ENCODE measurements around the gene S100A7A. TPM values are rescaled to one million over a fixed set of nuclear protein-coding genes. Genes with fewer than 3 reads are reported as not detected.

The S100A7A gene
- polyA plus RNA-seq, 1 donor from 2014 or later = not detected

DNA sequence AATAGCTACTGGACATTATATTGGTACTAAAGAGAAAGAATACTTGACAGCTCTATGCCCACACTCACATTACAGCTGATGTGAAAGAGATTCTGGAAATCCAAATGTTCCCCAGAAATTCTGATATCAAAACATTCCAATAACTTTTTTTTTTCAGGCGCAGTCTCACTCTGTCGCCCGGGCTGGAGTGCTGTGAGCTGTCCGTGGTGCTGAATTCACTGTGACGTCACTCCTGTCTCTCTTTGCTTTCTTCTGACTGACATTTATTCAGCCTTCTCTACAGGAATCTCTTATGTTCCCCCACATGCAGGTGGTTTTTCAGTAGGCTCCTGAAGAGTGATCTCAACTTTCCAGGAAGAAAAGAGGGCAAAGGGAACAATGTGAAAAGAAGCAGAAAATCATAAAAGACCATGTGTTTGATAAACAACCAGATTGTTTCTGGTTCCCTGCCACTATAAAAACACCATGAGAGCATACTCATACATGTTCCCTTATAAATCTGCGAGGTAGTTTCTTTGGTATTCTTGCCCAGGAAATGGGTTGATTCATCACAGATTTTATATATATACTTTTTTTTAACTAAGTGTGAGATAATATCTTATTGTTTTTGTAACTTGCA lies 6.2 kb downstream of the S100A7A start:
- Histone ChIP-seq H3F3A (ENCODE audit: insufficient read depth, low read length, poor library complexity, severe bottlenecking) (no peaks in the 10 kb centered on the region), H2AFZ (ENCODE audit: low read depth, low read length) (no peak overlapping the region), H4K20me1 (ENCODE audit: insufficient read depth) (no peaks in the 10 kb centered on the region), H3K27me3 (ENCODE audit: insufficient read depth, low read depth, low read length) (peaks cover 17% of the 10 kb centered on the region), H3K9me2 (ENCODE audit: insufficient read depth, low read length) (no peaks in the 10 kb centered on the region), H3K4me2 (ENCODE audit: low read length) (no peak overlapping the region), H3K9ac (ENCODE audit: low read length) (no peak overlapping the region), H3K4me3 (ENCODE audit: low read length) (no peak overlapping the region), H3K27ac (ENCODE audit: low read length) (no peak overlapping the region), H3K36me3 (ENCODE audit: insufficient read depth, low read length) (no peaks in the 10 kb centered on the region), H3K79me2 (replicated peaks; ENCODE audit: insufficient read depth, low read length) (no peaks in the 10 kb centered on the region), H3K9me3 (ENCODE audit: low read length) (no peaks in the 10 kb centered on the region)
- no peak for TF ChIP-seq SMC3 (conservative IDR thresholded peaks at IDR 0.05; ENCODE audit: poor library complexity)
- TF ChIP-seq, protein P1, sequence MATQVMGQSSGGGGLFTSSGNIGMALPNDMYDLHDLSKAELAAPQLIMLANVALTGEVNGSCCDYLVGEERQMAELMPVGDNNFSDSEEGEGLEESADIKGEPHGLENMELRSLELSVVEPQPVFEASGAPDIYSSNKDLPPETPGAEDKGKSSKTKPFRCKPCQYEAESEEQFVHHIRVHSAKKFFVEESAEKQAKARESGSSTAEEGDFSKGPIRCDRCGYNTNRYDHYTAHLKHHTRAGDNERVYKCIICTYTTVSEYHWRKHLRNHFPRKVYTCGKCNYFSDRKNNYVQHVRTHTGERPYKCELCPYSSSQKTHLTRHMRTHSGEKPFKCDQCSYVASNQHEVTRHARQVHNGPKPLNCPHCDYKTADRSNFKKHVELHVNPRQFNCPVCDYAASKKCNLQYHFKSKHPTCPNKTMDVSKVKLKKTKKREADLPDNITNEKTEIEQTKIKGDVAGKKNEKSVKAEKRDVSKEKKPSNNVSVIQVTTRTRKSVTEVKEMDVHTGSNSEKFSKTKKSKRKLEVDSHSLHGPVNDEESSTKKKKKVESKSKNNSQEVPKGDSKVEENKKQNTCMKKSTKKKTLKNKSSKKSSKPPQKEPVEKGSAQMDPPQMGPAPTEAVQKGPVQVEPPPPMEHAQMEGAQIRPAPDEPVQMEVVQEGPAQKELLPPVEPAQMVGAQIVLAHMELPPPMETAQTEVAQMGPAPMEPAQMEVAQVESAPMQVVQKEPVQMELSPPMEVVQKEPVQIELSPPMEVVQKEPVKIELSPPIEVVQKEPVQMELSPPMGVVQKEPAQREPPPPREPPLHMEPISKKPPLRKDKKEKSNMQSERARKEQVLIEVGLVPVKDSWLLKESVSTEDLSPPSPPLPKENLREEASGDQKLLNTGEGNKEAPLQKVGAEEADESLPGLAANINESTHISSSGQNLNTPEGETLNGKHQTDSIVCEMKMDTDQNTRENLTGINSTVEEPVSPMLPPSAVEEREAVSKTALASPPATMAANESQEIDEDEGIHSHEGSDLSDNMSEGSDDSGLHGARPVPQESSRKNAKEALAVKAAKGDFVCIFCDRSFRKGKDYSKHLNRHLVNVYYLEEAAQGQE (IDR thresholded peaks at IDR 0.05; ENCODE audit: borderline replicate concordance) = peak; percentile 92

DNA sequence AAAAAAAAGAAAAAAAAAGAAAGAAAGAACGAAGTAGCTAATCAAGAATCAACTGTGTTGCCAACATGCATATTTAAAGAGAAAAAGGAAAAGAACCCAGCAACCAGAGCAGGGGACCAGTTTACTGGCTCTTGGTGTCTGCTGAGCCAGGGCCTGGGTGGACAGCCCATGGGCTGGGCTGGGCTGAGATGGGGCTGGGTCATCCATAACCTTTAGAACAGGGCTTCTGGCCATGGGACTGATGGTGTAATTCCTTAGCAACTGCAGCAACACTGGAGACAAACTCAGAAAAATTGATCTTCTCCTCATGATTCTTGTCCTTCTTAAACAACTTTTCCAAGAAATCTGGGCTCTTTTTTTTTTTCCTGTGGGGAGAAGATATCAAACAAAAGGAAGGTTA lies 10.5 kb downstream of the S100A7A start:
- H3K27ac ChIP-seq (ENCODE audit: low read length) = no peak overlapping the region
- no peaks in the 10 kb centered on the region for H3K9me2 ChIP-seq (ENCODE audit: insufficient read depth, low read length)
- H3K9ac ChIP-seq (ENCODE audit: low read length) = no peak overlapping the region
- no peaks in the 10 kb centered on the region for H3K36me3 ChIP-seq (ENCODE audit: insufficient read depth, low read length)
- H3K27me3 ChIP-seq (ENCODE audit: insufficient read depth, low read depth, low read length) = peaks cover 6% of the 10 kb centered on the region
- H3K4me3 ChIP-seq (ENCODE audit: low read length) = no peak overlapping the region
- TF ChIP-seq SMC3 (conservative IDR thresholded peaks at IDR 0.05; ENCODE audit: poor library complexity) (no peak), EZH2 (IDR thresholded peaks at IDR 0.05; ENCODE audit: borderline replicate concordance, insufficient read depth, low read length, poor library complexity, severe bottlenecking) (no peak), RAD21 (conservative IDR thresholded peaks at IDR 0.05) (no peak), MXI1 (conservative IDR thresholded peaks at IDR 0.05; ENCODE audit: poor library complexity, severe bottlenecking) (no peak), TAF1 (IDR thresholded peaks at IDR 0.05; ENCODE audit: low read depth) (no peak), POLR2AphosphoS5 (IDR thresholded peaks at IDR 0.05) (no peak), EP300 (conservative IDR thresholded peaks at IDR 0.05; ENCODE audit: poor library complexity, severe bottlenecking) (no peak)
- TF ChIP-seq, protein P1 (IDR thresholded peaks at IDR 0.05; ENCODE audit: borderline replicate concordance) = no peak
- TF ChIP-seq, protein P2, sequence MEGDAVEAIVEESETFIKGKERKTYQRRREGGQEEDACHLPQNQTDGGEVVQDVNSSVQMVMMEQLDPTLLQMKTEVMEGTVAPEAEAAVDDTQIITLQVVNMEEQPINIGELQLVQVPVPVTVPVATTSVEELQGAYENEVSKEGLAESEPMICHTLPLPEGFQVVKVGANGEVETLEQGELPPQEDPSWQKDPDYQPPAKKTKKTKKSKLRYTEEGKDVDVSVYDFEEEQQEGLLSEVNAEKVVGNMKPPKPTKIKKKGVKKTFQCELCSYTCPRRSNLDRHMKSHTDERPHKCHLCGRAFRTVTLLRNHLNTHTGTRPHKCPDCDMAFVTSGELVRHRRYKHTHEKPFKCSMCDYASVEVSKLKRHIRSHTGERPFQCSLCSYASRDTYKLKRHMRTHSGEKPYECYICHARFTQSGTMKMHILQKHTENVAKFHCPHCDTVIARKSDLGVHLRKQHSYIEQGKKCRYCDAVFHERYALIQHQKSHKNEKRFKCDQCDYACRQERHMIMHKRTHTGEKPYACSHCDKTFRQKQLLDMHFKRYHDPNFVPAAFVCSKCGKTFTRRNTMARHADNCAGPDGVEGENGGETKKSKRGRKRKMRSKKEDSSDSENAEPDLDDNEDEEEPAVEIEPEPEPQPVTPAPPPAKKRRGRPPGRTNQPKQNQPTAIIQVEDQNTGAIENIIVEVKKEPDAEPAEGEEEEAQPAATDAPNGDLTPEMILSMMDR (IDR thresholded peaks at IDR 0.05; ENCODE audit: poor library complexity, severe bottlenecking) = no peak
- H3K9me3 ChIP-seq (ENCODE audit: low read length) = no peaks in the 10 kb centered on the region
- H3F3A ChIP-seq (ENCODE audit: insufficient read depth, low read length, poor library complexity, severe bottlenecking) = no peaks in the 10 kb centered on the region
- H3K79me2 ChIP-seq (replicated peaks; ENCODE audit: insufficient read depth, low read length) = no peaks in the 10 kb centered on the region
- H4K20me1 ChIP-seq (ENCODE audit: insufficient read depth) = no peaks in the 10 kb centered on the region
- no peak overlapping the region for H2AFZ ChIP-seq (ENCODE audit: low read depth, low read length)
- no peak overlapping the region for H3K4me2 ChIP-seq (ENCODE audit: low read length)
